NCI-H146 treated with DMSO at 0.1 percent for 48 hours (cell line): Measurements from ENCODE around the gene DNER.

Experiments
- DNase-seq: peaks from one replicate; lab custom pipeline; 2025; ENCODE audit not compliant: unreplicated experiment; lab: John Stamatoyannopoulos, UW

Gene DNER

DNA sequence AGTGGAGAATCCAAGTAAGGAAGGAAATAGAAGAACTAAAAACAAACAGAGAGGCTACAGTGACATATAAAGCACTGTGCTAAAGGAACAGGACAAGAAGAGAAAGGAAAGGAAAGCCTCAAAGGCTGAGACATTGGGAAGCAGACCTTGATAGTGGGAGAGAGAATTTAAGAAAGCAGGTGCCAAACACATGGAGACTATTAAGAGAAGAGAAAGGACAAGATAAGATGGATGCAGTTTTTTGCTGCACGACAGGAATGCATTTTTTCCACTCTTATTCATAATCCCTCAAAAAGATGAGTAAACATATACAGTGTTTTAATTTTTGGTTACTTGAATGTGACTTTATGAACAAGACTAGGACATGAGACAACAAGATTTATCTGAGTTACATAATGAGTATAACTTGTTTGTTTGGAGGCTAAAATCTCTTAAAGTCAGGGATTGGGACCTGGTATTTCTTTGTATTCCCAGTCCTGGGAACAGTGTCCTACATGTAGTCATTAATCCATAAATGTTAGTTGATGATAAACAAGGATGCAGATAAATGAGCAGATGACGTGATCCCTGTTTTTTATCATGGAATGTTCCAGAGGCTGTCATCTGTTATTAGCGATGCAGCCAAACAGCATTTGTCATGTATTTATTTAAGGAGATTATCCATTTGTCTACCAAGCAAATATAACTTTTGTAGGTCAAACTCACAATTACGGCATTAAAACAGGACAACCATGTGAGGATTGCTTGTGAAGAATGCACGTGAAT, 141.7 kb downstream of the DNER start:
- no peak for DNase-seq

DNA sequence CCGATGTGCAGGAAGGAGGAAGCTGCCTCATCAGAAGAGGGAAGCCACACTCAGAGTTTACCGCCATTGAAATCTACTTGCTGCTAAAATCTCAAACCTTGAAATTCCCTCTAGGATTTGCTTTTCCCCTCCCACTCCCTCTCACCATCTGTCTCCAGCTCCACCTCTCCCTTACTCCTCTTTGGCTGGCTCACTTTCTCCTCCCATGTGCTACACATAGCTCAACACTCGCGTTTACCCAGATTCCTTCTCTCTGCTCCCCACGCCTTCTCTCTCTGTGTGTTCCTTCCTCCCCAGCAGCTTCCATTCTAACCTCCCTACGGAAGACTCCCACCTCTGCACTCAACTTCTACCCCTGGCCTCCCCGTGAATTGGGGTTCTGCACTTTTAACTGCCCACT, 143.1 kb downstream of the DNER start:
- DNase-seq = no peak

DNA sequence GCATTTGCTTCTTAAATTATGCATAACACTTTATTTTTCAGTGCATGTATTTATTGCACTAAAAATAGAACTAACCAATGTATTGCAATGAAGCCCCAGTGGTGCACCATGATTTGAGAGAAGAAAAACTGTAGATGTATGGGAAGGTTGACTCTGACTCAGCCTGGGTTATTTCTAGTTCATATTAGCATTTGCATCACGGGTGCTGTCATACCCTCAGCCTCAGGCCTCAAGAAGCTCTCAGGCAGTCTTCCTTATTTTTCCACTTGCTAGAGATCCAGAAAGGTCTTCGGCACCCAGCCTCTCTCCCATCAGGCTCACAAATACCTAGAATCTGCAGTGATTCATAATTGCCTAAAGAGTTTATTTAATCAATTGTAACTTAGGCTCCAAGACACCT, 148.0 kb downstream of the DNER start:
- DNase-seq = no peak

DNA sequence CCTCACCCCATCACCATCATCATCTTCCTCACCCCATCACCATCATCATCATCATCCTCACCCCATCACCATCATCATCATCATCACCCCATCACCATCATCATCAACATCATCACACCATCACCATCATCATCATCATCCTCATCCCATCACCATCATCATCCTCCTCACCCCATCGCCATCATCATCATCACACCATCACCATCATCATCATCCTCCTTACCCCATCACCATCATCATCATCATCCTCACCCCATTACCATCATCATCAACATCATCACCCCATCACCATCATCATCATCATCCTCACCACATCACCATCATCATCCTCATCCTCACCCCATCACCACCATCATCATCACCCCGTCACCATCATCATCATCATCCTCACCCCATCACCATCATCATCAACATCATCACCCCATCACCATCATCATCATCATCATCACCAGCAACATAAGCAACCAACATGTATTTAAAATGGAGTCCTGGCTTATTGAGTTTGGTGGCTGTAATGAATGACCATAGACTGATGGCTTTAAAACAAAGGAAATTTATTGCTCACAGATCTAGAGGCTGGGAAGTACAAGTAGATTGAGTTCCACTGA, 150.0 kb downstream of the DNER start:
- no peak for DNase-seq

DNA sequence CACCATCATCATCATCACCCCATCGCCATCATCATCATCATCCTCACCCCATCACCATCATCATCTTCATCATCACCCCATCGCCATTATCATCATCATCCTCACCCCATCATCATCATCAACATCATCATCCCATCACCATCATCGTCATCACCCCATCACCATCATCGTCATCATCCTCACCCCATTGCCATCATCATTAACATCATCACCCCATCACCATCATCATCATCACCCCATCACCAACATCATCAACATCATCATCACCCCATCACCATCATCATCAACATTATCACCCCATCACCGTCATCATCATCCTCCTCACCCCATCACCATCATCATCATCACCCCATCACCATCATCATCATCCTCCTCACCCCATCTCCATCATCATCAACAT, 151.0 kb downstream of the DNER start:
- no peak for DNase-seq

DNA sequence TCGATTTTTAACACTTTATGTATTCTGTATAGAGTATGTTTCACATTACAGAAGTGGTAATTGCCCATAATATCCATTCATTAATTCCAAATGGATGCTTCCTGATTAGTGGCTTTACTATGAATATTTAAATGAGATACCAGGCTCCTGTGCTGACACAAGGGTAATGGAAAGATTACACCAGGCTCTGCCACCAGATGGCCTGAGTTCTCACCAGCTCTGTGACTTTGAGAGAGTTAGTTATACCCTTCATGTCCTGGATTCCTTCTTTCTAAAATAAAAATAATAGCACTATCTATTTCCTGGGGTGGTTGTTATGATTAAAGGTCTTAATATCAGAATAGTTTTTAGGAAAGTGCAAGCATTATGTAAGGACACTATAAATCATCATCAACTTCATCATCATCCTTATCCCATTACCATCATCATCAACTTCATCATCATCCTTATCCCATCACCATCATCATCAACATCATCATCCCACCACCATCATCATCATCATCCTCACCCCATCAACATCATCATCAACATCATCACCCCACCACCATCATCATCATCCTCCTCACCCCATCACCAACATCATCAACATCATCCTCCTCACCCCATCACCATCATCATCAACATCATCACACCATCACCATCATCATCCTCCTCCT, 151.8 kb downstream of the DNER start:
- DNase-seq = no peak

DNA sequence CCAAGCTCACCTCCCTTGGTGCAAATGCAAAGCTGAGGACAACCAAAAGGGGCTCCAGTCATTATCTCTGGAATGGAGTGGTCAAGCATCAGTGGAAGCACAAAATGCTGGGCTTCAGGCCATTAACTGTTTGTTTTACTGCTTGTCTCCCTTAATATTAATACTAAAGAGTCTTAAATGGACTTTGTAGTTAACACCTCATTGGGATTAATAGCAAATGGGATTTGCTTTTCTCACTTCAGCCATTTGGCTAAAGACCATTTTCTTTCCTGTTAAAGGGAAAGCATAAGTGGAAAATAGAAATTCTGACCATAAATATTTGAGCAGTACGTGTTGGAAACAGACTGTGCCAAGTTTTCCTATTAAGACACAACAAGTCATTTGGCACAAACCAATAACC, 154.4 kb downstream of the DNER start:
- no peak for DNase-seq

DNA sequence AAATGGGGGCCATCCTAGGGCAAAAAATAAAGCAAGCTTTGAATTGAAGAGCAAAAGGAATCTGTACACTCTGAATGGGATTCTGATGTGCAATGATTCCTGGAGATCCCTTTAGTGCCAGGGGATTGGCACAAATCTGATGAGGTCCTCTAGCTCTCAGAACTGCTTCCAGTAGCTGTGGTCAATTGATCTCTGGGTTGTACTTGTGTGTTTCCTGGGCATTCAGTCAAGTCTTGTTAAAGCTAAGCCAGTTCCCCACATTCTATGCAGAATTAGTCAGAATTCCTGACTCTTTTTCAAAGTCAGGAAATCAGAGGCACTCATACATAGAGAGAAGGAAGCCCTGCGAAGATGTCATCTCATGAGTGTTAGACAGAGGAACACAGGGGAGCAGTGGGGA, 161.3 kb downstream of the DNER start:
- DNase-seq = no peak

DNA sequence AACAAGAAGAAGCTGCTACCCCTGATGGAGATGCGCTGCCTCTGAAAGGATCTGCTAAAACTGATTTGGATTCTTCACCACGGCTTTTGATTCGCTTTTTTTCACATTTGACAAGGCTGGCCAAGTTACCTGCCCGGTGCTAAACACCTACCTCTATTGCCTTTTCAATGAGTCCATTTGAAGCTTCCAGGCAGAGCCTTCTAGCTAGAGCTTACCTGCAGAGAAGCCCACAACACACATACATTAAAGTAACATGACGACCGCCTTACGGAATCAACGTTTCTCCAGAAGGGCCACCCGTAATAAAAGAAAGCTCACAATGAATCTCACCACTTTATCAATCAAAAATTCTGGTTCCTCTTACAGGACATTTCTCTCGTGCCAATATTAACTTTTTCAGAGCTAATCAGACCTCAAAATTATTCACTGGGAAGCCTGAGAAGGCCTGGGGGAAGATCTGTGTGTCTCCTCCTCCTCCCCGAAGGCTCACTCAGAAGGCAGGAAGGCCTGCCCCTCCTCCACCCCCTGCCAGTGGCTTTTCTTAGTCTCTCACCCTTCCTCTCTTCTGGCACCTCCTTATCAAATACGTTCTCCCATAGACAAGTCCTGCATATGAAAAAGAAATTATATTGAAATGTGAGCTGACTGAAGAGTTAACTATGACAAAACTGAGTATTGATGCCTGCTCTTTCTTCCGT, 171.0 kb downstream of the DNER start:
- DNase-seq = no peak

DNA sequence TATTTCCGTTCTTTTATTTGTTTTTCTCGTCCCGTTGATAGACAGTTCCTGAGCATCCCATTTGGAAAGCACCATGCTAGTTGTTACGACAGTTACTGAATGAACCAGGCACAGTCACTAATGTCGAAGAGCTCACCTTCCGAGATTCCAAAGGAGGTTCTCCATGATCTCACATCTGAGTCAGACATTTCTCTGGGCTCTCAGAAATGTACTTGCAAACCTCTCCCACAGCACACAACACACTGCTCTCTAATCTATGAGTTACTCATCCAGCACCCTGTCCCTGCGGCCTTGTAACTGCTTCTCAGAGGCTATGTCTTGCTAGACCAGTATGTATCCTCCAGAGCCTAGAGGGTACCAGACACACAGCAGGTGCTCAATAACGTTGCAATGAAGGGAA, 174.7 kb downstream of the DNER start:
- DNase-seq = no peak

DNA sequence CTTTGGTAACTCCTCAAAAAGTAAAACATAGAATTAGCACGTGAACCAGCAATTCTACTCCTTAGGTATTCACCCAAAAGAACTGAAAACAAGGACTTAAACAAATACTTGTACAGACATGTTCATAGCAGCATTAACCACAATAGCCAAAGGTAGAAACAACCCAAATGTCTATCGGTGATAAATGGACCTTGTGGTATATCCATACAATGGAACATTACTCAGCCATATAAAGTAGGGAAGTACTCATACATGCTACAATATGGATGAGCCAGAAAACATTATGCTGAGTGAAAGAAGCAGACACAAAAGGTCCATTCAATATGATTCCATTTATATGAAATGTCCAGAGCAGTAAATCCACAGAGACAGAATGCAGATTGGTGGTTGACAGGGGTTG, 182.8 kb downstream of the DNER start:
- no peak for DNase-seq

DNA sequence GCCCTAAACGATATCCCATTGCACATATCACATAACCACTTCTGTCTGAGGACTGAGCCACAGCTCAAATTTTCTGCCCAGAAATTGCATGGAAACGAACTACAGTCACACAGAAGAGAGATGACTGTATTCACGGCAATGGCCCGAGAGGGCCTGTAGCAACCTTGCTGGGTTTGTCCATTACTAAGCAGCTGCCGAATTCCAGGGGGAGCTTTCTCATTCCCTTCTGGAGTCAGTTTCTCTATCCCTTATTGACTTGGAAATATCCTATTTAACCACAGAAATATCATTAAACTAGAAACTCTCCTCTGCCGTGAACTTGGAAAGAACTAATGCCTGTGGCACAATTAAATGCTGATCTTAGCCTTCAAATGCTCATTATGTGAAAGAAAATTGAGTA, 183.9 kb downstream of the DNER start:
- no peak for DNase-seq

DNA sequence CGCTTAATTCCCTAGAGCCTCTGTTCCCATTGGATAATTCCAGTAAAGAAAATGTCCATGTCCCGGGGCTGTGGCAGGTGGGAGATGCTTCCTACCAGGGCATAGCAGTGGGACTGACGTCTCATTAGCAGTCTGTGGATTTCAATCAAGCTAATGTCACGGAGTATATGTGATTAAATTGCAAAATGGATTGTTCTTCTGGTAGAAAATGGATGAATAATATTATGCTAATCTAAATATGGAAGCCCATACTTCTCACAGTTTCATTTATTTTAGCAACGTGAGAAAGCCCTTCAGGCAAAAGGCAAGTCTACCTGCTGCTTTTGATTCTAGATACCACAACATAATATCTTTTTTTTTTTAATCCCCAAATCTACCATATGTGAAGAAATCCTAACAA, 185.5 kb downstream of the DNER start:
- no peak for DNase-seq

DNA sequence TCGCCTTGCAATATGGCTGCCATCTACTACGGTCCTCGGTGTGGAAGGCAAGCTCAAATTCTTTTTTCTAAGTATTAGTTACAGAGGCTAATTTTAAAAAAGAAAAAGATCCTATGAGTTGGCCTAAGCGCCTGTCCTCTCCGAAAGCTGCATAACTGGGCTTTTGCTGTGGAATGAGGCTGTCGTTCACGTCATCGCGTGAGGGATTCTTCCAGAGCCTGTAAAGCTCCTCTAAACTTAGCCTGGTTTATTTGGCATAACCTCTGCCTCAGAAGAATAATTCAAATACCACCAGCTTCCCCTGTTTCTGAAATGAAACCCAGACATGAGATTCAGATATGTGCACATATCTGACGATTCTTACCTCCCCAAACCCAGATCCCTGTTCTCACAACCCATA, 187.4 kb downstream of the DNER start:
- DNase-seq = no peak

DNA sequence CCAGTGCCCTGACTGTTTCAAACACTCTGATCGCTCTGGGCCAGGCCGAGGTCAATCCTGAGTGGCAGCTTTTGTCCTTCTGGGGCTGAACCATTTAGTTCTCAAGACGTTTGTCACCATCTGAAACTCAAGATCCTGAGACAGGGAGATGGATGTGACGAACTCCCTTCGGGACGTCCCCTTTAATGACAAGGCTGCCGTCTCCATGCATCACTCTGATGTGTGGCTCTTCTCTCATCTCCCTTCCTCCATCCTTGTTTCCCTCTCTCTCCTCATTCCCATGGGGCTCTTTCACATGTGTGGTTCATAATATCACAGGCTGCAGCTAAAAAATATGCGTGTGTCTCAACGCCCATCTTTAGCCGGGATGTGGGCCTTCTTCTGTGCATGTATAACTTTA, 189.6 kb downstream of the DNER start:
- no peak for DNase-seq

DNA sequence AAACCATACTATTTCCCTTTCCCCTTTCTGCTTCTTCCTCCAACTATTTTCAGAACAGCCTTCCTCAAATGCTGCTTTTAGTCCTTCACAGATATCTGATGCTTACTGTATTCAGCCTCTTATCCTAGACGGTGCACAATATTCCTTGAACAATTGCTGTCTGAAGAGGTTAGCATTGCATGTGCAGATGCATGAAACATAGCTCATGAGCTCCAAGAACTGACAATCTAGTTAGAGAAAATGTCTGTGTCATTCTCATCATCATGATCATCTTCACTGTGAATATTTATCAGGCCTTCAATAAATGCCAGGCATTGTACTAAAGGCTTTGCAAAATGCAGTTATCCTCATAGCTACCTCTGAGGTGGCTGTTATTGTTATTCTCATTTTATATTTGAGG, 190.7 kb downstream of the DNER start:
- no peak for DNase-seq

DNA sequence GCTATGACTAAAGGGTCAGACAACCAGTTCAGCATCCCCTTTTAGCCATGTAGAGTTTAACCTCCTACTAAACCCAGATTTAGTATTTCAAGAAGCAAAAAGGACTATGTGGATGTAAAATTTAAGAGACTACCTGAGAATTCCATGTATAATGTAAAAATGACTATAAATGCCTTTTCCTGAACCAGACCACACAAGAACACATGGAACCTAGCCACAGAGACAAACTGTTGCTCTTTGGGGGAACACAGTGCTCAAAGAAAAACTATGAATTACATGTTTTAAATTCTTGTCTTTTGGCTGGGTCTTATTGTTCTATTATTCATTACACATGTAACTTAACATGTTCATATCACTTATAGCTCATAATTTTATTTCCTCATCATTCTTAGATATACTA, 192.8 kb downstream of the DNER start:
- no peak for DNase-seq

DNA sequence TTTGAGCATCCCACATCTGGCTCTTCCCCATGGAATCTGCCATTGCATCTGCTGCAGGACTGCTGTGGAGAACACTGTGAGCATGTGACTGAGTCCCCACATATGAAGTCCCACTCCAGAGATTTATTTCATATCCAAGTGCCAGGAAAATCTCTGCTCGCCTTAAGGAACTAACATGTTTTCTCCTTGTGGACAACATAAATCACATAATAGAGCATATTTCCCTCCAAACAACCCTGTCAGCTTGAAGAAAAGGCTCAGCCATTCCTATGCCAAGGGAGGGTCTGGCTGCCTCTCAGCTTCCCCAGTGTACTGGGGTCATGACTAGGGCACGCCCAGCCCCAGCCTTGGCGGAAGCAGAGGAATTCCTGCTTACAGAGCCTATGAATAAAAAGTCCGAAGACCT, 193.7 kb downstream of the DNER start:
- no peak for DNase-seq

DNA sequence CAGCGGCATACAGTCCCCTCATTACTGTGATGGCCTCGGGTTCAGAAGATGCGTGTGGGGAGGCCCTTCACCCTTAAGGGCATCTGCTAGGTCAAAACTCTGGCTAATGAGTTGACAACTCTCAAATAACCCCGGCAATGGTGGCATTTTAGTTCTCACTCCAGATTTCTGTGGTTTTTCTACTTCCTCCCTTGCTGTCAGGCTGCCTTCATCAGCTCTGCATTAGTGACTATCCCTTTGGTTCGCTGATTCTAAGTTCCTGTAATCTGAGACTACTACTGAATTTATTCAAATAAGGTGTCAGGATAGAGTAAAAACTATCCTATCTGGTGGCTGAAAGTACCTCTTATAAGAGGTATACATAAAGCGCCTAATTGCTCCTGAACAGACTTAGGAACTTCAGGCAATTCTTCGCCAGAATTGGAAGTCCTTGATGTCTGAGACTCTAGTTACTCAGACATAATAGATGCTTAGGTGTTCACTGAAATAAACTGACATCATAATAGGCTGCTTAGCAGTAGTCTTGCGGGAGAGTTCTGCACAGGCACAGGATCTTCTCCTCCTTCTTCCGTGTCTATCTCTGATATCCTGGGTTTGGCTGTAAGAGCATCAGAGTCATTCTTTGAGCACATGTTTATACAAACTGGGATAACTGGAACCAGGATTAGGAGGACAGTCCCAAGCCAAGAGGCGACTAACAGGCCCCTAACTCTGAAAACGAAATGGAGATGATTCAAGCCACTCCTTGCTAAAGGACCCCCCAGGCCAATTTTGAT, 194.5 kb downstream of the DNER start:
- no peak for DNase-seq

DNA sequence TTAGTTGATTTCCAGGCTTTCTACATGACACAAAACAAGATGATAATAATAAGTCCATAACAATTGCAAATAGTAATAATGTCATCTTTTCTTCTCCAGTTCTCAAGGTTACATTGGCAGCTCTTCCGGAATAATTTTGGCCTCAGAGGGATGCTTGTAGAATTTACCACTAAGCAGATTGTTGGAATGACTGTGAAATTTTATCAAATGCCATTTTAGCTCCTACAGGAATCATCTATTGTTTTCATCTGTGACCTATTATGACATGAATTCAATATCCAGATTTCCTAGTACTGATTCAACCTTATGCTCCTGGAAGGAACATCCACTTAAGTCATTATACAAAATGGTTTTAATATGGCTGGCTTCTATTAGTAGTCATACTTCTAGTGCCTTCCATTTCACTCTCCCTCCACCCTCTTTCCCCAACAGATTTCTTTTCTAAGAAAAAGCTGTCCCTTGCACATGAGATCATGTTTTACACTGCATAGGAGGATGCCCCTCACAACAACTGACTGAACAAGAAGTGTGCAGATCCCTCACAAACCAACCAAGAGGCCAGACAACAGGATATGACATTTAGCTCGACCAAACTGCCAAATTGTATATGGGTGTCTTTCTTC, 200.0 kb downstream of the DNER start:
- no peak for DNase-seq

DNA sequence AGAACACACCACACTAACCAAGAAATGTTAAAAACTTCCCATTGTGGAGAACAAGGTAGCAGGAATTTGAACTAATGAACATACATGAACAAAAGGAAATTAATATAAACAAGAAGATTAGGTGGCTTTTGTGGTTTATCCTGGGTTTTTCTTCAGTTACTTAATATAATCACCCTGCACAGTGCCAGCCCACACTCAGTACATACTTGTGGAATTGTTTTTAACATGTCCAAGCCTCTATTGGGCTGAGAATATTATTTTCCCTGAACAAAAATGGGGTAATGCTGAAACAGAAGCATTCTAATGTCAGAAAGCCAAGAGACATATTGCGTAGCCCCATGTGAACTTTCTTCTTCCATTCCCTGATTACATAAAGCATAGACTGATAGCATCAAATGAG, 202.8 kb downstream of the DNER start:
- no peak for DNase-seq
